GM18909 (cell line): ENCODE results near the gene DYRK1A.
"Not testable (repeated sequence)": the region's sequence is repeated elsewhere in the genome, so short reads cannot be mapped to it uniquely, and the experiment has no call there.

ENCODE experiments used
- ATAC-seq: cut with Tn5 transposase; IDR thresholded peaks from one replicate; pipeline ENCODE4 v1.9.1; 2021; ENCODE audit warnings: mild to moderate bottlenecking; ENCODE audit not compliant: unreplicated experiment, poor library complexity

DYRK1A gene

GRCh38 chr21:37516998-37517397 is 150.4 kb downstream of the DYRK1A start:
- no peak for ATAC-seq

GRCh38 chr21:37520801-37521200 is 154.2 kb downstream of the DYRK1A start:
- ATAC-seq, result no peak

GRCh38 chr21:37521658-37522057 is 155.1 kb downstream of the DYRK1A start:
- no peak for ATAC-seq

- no peak for ATAC-seq
These were observed 156.2 kb downstream of the DYRK1A start for GRCh38 chr21:37522641-37523295.

- ATAC-seq, result not testable (repeated sequence)
These were observed 158.4 kb downstream of the DYRK1A start for GRCh38 chr21:37524944-37525343.

GRCh38 chr21:37525810-37526209 is 159.2 kb downstream of the DYRK1A start:
- ATAC-seq, result no peak

- ATAC-seq, result no peak
These were observed 160.5 kb downstream of the DYRK1A start for GRCh38 chr21:37527103-37527502.

GRCh38 chr21:37527716-37528115 is 161.1 kb downstream of the DYRK1A start:
- ATAC-seq, result no peak

- ATAC-seq, result no peak
These were observed 161.8 kb downstream of the DYRK1A start for GRCh38 chr21:37528150-37528937.

- no peak for ATAC-seq
These were observed 163.1 kb downstream of the DYRK1A start for GRCh38 chr21:37529649-37530048.

GRCh38 chr21:37530901-37531351 is 164.4 kb downstream of the DYRK1A start:
- no peak for ATAC-seq

GRCh38 chr21:37531431-37531932 is 164.9 kb downstream of the DYRK1A start:
- ATAC-seq, result no peak

- peak; percentile 59 for ATAC-seq
These were observed 166.6 kb downstream of the DYRK1A start for GRCh38 chr21:37532868-37533780.

GRCh38 chr21:37534431-37534830 is 167.9 kb downstream of the DYRK1A start:
- ATAC-seq, result no peak

- no peak for ATAC-seq
These were observed 168.6 kb downstream of the DYRK1A start for GRCh38 chr21:37535130-37535529.

- ATAC-seq, result no peak
These were observed 169.1 kb downstream of the DYRK1A start for GRCh38 chr21:37535672-37536071.

- ATAC-seq, result no peak
These were observed 170.2 kb downstream of the DYRK1A start for GRCh38 chr21:37536616-37537278.

- ATAC-seq, result no peak
These were observed 170.9 kb downstream of the DYRK1A start for GRCh38 chr21:37537391-37537996.

GRCh38 chr21:37538971-37539590 is 172.5 kb downstream of the DYRK1A start:
- ATAC-seq, result no peak
